Measurements from ENCODE around the gene KIF3A. TPM values are rescaled to one million over a fixed set of nuclear protein-coding genes. Genes with fewer than 3 reads are reported as not detected.
A peak's percentile ranks its signal among the peaks of the same experiment; 100 is the strongest.

Gene KIF3A
- total RNA-seq, 2 donors from 2014 or later = 3.9 to 6.1 TPM

DNA sequence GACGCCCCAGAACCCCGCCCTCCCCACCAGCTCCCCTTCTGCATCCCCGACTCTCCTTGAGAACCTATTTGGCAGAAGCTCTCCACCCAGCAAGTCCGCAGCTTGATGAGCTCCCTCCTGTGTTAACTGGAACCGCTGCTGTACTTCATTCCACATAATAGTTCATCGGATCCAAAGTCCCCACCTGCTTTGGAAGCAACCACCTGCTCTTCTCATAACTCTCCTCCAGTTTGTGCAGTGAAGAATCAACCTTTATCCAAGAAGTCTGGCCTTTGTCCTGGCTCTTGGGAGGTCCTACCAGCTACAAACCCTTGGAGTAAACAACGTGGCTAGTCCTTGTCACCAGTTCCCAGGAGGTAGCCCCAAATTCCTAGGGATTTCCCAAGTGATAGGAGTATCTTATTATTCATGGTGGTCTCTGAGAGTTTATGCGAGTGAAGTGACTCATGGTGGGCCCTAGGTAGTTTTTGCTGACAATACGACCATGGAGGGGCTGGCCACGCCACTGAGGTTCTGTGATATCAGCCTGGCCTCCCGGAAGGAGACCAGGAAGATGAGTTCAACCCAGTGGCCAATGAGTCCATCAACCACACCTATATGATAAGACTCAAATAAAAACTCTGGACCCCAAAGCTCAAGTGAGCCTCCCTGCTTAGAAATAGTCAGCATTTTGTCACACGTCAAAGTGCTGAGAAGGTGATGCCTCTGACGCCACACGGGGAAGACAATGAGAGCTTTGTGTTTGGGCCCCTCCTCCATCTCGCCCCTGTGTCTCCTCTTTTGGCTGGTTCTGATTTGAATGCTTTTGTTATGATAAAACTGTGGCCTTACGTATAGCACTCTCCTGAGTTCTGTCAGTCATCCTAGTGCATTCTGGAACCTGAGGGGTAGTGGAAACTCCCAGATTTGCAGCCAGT is 67.1 kb downstream of the KIF3A start:
- intact Hi-C loops (cut with DNase I, micrococcal nuclease) = no loop called here
- DNase-seq (no peak), ATAC-seq (no peak)

- DNase-seq (no peak), ATAC-seq (no peak)
- intact Hi-C loops (cut with DNase I, micrococcal nuclease) = no loop called here
Measured at GRCh38 chr5:132669455-132669820, 67.9 kb downstream of the KIF3A start.

- ATAC-seq (no peak), DNase-seq (no peak)
- intact Hi-C loops (cut with DNase I, micrococcal nuclease) = no loop called here
Measured at GRCh38 chr5:132668706-132669454, 68.5 kb downstream of the KIF3A start.

GRCh38 chr5:132667761-132668705 is 69.3 kb downstream of the KIF3A start:
- ATAC-seq = no peak
- no peak for DNase-seq
- intact Hi-C loops (cut with DNase I, micrococcal nuclease) = no loop called here

- DNase-seq = no peak
- ATAC-seq = no peak
- intact Hi-C loops (cut with DNase I, micrococcal nuclease) = no loop called here
Measured at GRCh38 chr5:132667309-132667708, 70.0 kb downstream of the KIF3A start.

DNA sequence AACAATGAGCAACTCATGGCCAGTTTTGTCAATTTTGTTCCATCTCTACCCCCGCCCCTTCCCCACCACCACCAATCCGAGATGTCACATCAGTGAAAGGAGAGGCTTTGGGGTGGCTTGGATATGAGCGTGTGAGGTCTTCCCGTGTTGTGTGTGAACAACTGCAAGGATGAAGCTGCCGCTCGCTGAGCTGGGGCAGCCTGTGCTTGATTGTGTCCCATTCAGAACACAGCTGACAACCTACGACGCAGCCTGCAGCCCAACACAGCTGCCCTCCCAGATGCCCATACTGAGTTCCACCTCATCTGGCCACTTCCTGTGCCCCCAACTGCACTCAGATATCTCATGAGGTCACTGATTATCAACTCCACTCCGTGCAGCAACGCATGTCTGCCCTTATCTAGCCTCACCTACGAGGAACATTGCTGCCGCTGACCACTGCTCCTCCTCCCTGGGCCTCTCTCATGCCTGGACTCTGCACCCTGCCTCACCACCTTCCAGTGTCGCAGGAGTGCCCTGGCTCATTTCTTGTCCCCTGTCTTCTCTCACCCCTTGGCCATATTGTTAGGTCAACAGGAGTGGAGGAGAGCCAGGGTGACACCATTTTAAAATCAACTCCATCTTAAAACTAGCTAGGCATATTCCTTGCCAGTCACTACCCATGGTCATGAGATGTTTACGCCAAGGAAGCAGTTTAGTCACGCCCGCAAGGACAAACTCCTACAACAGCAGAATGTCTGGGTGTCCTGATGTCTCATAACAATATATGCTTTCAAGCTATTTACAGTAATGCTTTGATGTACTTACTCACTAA is 70.8 kb downstream of the KIF3A start:
- ATAC-seq (no peak), DNase-seq (no peak)

GRCh38 chr5:132665574-132666080 is 71.7 kb downstream of the KIF3A start:
- no peak for ATAC-seq
- DNase-seq = no peak
- intact Hi-C loops (cut with DNase I, micrococcal nuclease) = no loop called here

More for the DNA sequence above, 70.8 kb downstream of the KIF3A start:
- intact Hi-C loops (cut with DNase I, micrococcal nuclease) = no loop called here

- intact Hi-C loops (cut with DNase I, micrococcal nuclease) = no loop called here
- ATAC-seq (no peak), DNase-seq (no peak)
Measured at GRCh38 chr5:132664696-132665209, 72.6 kb downstream of the KIF3A start.

- peak; percentile 46 for ATAC-seq
- no peak for DNase-seq
- intact Hi-C loops (cut with DNase I, micrococcal nuclease) = no loop called here
Measured at GRCh38 chr5:132663771-132664695, 73.3 kb downstream of the KIF3A start.

DNA sequence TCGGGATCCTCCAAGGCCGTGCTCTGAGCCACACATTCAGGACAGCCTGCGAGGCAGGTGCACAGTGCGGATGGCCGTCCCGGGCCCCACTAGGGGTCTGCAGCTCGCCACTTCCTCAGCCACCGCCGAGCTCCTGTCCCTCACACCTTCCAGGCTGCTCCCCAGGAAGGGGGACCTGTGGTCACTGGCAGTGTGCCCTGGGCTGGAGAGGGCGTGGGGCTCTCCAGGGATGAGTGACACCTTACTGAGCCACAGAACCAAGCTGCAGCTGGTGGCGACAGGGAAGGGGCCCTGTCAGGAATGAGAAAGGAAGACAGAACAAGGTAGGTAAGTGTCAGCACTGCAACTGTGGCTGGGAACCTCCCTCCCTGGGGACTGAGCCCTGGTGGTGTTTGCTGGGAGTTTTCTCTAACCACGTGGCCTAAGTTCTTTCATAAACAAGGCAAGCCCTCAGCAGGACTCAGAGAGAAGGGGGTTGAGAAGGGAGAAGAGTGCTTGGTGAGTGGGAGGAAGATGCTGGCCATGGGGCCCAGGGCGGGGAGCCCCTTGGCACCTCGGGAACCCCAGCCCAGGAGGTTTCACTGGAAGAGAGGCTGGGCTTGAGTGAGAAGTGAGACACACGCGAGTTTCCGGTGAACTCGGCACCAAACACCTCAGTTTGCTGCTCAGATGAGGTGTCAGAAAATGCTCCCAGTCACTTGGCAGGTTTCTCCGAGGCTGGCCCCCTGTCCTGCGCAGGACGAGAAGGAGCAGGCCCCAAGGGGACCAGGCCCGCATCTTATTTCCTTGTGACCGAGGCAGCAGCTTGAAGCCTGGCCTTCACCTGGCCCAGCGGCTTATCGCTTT is 74.2 kb downstream of the KIF3A start:
- intact Hi-C loops (cut with DNase I, micrococcal nuclease) = no loop called here
- DNase-seq (no peak), ATAC-seq (peak; percentile 51)

DNA sequence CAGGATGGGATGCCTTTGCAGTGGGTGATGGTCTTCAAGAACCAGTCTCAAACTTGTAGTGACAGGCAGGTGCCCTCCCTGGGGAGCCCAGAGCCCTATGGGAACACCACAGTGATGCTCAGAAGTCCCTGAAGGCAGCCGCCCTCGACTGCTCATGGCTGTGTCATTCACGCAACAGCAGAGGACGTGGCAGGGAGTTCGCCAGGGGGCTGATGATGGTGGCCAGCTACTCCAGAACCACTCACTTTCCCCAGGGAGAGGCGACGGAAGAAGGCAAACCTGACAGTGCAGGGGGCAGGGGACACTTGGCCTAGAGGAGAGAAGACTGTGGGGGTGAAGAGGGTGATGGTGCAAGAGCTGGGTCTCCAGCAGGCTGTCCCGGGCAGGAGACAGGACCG is 75.3 kb downstream of the KIF3A start:
- ATAC-seq (no peak), DNase-seq (no peak)
- intact Hi-C loops (cut with DNase I, micrococcal nuclease) = no loop called here

DNA sequence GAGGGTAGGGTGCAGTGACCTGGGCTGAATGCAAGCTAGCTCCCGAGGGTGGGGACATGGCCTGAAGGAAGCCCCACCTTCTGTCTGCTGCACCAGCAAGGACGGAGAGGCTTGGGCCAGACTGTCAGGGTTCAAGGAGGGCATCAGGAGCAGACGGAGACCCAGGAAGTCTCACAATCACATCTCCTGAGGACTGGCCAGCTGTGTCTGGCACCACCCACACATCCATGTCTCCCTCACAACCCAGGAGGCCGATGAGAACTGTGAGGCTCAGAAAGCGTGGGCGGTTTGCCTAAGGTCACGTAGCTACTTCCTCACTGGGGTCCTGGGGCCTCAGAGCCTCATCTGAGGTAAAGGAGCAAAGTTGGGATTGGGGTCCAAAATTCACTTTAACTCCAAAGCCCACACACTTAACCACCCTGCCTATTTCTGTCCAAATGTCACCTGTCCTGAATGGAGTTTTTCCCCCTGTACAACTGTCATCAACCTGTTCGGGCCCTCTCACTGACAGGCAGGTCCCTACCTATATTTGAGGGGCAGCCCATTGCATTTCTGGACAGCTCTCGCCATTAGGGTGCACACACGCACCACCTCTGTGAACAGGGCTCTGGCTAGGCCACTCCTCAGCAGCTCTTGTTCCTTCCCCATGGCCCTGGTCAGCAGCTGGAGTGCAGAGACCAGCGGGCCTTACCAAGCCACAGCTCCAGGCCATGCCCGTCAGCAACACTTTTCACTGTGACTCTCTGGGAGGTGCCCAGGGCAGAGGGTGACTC is 75.9 kb downstream of the KIF3A start:
- intact Hi-C loops (cut with DNase I, micrococcal nuclease) = no loop called here
- no peak for ATAC-seq
- no peak for DNase-seq

GRCh38 chr5:132659598-132660493 is 77.5 kb downstream of the KIF3A start:
- DNase-seq (no peak), ATAC-seq (no peak)
- intact Hi-C loops (cut with DNase I, micrococcal nuclease) = no loop called here

Data from left colon (tissue), 2 donors.